ENCODE data around the gene ENTREP1. TPM values are rescaled to one million over a fixed set of nuclear protein-coding genes. Genes with fewer than 3 reads are reported as not detected.

The ENTREP1 gene
- total RNA-seq, 1 donor from 2014 or later: 2.6 TPM

DNA sequence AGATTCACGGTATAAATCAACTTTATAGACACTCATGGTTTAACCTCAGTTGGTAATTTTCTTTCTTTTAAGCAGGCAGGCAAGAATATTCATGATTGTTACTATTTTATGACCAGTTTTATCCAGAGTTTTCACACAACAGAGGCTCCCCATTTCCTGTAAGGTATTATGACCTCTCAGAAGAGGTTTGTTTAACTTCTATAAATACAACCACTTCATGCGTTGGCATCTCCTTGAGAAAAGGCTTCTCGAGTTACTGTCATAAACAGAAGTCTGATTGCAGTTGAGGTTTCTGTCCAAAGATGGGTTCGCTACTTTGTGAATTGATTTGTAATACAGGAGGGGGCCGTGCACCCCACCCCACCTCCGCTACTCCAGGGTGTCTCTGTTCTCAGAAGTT lies 55.3 kb downstream of the ENTREP1 start:
- no peak overlapping the region for H3K4me3 Mint-ChIP-seq
- TF ChIP-seq, protein P1, sequence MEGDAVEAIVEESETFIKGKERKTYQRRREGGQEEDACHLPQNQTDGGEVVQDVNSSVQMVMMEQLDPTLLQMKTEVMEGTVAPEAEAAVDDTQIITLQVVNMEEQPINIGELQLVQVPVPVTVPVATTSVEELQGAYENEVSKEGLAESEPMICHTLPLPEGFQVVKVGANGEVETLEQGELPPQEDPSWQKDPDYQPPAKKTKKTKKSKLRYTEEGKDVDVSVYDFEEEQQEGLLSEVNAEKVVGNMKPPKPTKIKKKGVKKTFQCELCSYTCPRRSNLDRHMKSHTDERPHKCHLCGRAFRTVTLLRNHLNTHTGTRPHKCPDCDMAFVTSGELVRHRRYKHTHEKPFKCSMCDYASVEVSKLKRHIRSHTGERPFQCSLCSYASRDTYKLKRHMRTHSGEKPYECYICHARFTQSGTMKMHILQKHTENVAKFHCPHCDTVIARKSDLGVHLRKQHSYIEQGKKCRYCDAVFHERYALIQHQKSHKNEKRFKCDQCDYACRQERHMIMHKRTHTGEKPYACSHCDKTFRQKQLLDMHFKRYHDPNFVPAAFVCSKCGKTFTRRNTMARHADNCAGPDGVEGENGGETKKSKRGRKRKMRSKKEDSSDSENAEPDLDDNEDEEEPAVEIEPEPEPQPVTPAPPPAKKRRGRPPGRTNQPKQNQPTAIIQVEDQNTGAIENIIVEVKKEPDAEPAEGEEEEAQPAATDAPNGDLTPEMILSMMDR (IDR thresholded peaks at IDR 0.05; ENCODE audit: unreplicated experiment): no peak
- H3K27ac Mint-ChIP-seq: no peak overlapping the region

DNA sequence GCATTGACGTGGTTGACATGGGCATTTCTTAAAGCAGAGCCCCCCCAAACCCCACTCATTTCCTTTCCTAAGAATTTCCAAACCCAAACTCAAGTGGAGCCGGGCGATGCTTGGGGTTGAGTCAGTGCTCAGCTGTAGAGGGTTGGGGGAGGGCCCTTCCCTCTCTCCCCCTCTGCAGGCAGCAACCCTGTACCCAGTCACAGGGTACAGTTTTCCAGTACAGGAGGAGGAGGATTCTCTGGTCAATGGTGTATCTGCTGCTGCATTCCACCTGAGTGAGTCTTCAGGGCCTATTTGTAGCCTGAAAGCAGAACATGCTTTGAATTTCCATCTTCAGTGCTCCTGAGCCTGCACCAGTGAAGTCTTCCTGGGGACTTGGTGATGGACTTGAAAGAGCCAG lies 55.8 kb downstream of the ENTREP1 start:
- Mint-ChIP-seq H3K27me3 (ENCODE audit: low read depth) (no peaks in the 10 kb centered on the region), H3K9me3 (no peaks in the 10 kb centered on the region), H3K4me3 (no peak overlapping the region), H3K27ac (no peak overlapping the region), H3K4me1 (peaks cover 49% of the 10 kb centered on the region), H3K36me3 (no peaks in the 10 kb centered on the region)
- DNase-seq (ENCODE audit: low spot score in 2 of 2, unreplicated experiment in 2 of 2): no peak
- TF ChIP-seq, protein P1 (IDR thresholded peaks at IDR 0.05; ENCODE audit: unreplicated experiment): no peak

More for the DNA sequence above, 55.3 kb downstream of the ENTREP1 start:
- H3K27me3 Mint-ChIP-seq (ENCODE audit: low read depth): no peaks in the 10 kb centered on the region
- H3K36me3 Mint-ChIP-seq: no peaks in the 10 kb centered on the region
- no peaks in the 10 kb centered on the region for H3K9me3 Mint-ChIP-seq
- peaks cover 44% of the 10 kb centered on the region for H3K4me1 Mint-ChIP-seq
- no peak for DNase-seq (ENCODE audit: low spot score in 2 of 2, unreplicated experiment in 2 of 2)

DNA sequence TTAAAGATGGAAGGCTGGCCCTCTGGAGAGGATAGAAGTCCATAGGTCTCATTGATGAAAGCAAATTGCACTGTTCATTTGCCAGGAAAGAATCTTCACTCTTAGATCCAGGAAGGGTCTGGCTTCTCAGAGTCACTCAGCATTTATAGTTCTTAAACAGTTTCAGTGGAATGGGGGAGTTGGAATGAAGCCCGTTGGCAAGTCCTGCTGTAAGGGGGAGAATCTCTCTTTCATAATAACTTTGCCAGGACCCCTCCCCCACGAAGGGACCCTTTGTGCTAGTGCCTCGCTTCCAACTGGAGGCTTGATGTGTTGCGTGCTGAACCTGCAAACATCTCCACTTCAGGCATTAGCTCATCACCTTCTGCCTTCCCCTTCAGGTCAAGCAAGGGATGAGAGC lies 57.1 kb downstream of the ENTREP1 start:
- Mint-ChIP-seq H3K27ac (no peak overlapping the region), H3K4me1 (peaks cover 44% of the 10 kb centered on the region), H3K4me3 (no peak overlapping the region), H3K27me3 (ENCODE audit: low read depth) (no peaks in the 10 kb centered on the region), H3K9me3 (no peaks in the 10 kb centered on the region), H3K36me3 (no peaks in the 10 kb centered on the region)
- TF ChIP-seq, protein P1 (IDR thresholded peaks at IDR 0.05; ENCODE audit: unreplicated experiment): no peak
- no peak for DNase-seq (ENCODE audit: low spot score in 2 of 2, unreplicated experiment in 2 of 2)

DNA sequence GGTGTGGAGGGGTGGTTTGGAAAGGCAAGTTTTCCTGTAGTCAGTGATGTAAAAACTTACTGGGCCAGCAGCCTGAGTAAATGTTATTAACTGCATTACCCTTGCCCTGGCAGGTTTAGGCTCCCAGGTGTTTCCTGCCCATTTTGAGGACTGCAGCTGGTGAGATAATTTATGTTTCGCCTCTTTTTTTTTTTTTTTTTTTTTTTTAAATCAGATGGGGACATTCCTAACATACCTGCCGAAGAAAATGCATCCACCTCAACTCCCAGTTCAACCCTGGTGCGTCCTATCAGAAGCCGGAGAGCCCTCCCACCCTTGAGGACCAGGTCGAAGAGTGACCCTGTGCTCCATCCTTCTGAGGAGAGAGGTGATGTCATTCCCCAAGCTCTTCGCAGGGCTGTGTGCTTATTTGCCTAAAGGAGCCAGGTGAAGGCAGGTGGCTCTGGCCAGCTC lies 60.6 kb downstream of the ENTREP1 start:
- TF ChIP-seq, protein P1 (IDR thresholded peaks at IDR 0.05; ENCODE audit: unreplicated experiment): no peak
- no peak overlapping the region for H3K27ac Mint-ChIP-seq
- no peak for DNase-seq (ENCODE audit: low spot score in 2 of 2, unreplicated experiment in 2 of 2)
- H3K4me1 Mint-ChIP-seq: peaks cover 17% of the 10 kb centered on the region
- no peak overlapping the region for H3K4me3 Mint-ChIP-seq
- no peaks in the 10 kb centered on the region for H3K36me3 Mint-ChIP-seq
- no peaks in the 10 kb centered on the region for H3K27me3 Mint-ChIP-seq (ENCODE audit: low read depth)
- no peaks in the 10 kb centered on the region for H3K9me3 Mint-ChIP-seq

DNA sequence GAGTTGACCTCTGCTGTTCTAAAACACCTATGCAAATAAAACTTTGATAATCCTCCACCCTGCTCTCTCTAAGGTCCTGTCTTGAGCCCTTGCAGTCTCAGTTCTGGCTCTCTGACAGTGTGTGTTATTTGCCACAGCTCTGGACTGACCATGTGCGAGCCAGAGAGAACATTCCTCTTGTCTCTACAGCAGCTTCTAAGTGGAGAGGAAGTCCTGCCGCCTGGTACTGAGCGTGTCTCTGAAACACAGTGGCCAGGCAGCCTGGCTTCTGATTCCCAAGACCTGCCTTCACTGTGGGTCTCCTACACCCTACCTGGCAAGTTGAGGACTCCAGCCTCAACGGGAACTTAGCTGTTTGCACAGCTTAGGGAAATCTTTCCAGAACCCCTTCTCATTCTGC lies 61.6 kb downstream of the ENTREP1 start:
- Mint-ChIP-seq H3K4me1 (peaks cover 17% of the 10 kb centered on the region), H3K27me3 (ENCODE audit: low read depth) (no peaks in the 10 kb centered on the region), H3K9me3 (no peaks in the 10 kb centered on the region), H3K4me3 (no peak overlapping the region), H3K27ac (no peak overlapping the region), H3K36me3 (no peaks in the 10 kb centered on the region)
- DNase-seq (ENCODE audit: low spot score in 2 of 2, unreplicated experiment in 2 of 2): no peak
- TF ChIP-seq, protein P1 (IDR thresholded peaks at IDR 0.05; ENCODE audit: unreplicated experiment): no peak

DNA sequence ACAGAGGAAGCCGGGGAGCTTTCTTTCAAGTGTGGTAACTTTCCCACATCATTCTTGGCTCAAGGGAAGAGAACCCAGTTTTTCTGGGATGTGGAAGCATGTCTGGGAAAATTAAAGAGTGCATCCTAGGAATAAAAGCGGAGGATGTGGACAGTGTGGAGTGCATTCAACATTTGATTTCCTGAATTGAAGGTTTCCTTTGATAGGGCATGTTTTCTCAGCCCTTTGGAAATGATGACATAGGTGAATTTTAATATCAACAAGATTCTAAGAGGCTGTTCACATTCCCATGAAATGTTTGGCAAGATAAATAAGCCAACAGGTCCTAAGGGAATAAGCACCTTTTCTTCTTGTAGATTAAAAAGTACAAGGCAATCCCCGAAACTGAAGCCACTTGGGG lies 63.6 kb downstream of the ENTREP1 start:
- Mint-ChIP-seq H3K4me1 (peaks cover 10% of the 10 kb centered on the region), H3K9me3 (peaks cover 3% of the 10 kb centered on the region), H3K27ac (no peak overlapping the region), H3K36me3 (no peaks in the 10 kb centered on the region), H3K27me3 (ENCODE audit: low read depth) (no peaks in the 10 kb centered on the region), H3K4me3 (no peak overlapping the region)
- TF ChIP-seq, protein P1 (IDR thresholded peaks at IDR 0.05; ENCODE audit: unreplicated experiment): no peak
- no peak for DNase-seq (ENCODE audit: low spot score in 2 of 2, unreplicated experiment in 2 of 2)

Data from mesothelial cell of epicardium (in vitro differentiated cells).